Measurements from ENCODE around the gene CAP1. TPM values are rescaled to one million over a fixed set of nuclear protein-coding genes. Genes with fewer than 3 reads are reported as not detected.
"Not testable (repeated sequence)": the region's sequence is repeated elsewhere in the genome, so short reads cannot be mapped to it uniquely, and the experiment has no call there.

Gene CAP1
- total RNA-seq = 296 and 327 TPM in 2 replicates

GRCh38 chr1:40040511-40041465, at the start of gene CAP1:
Gene CAP1 (plus strand): TSS chr1:40040729. CDS start chr1:40059347, 18,618 bp downstream.
- DNase-seq (ENCODE audit: low read depth in 2 of 2) = peak; percentile 97 to 98

- no peak for DNase-seq (ENCODE audit: low read depth in 2 of 2)
Measured at GRCh38 chr1:39992234-39992633, 48.3 kb upstream of the CAP1 start.

- DNase-seq (ENCODE audit: low read depth in 2 of 2) = no peak
Measured at GRCh38 chr1:39992888-39993287, 47.6 kb upstream of the CAP1 start.

- no peak for DNase-seq (ENCODE audit: low read depth in 2 of 2)
Measured at GRCh38 chr1:39995973-39996393, 44.5 kb upstream of the CAP1 start.

- DNase-seq (ENCODE audit: low read depth in 2 of 2) = no peak
Measured at GRCh38 chr1:39996396-39997004, 44.0 kb upstream of the CAP1 start.

GRCh38 chr1:40001456-40001855, 39.1 kb upstream of the CAP1 start:
- DNase-seq (ENCODE audit: low read depth in 2 of 2) = peak in 1 of 2 donors; percentile 5

GRCh38 chr1:40003156-40004093, 37.1 kb upstream of the CAP1 start:
- DNase-seq (ENCODE audit: low read depth in 2 of 2) = no peak

GRCh38 chr1:40004857-40005256, 35.7 kb upstream of the CAP1 start:
- no peak for DNase-seq (ENCODE audit: low read depth in 2 of 2)

GRCh38 chr1:40007481-40008034, 33.0 kb upstream of the CAP1 start:
- not testable (repeated sequence) for DNase-seq (ENCODE audit: low read depth in 2 of 2)

- DNase-seq (ENCODE audit: low read depth in 2 of 2) = no peak
Measured at GRCh38 chr1:40011198-40011597, 29.3 kb upstream of the CAP1 start.

GRCh38 chr1:40014253-40014706, 26.2 kb upstream of the CAP1 start:
- DNase-seq (ENCODE audit: low read depth in 2 of 2) = peak; percentile 14 to 69

- peak; percentile 31 to 85 for DNase-seq (ENCODE audit: low read depth in 2 of 2)
Measured at GRCh38 chr1:40014812-40015594, 25.5 kb upstream of the CAP1 start.

GRCh38 chr1:40017951-40018575, 22.5 kb upstream of the CAP1 start:
- DNase-seq (ENCODE audit: low read depth in 2 of 2) = no peak

GRCh38 chr1:40020447-40021085, 20.0 kb upstream of the CAP1 start:
- no peak for DNase-seq (ENCODE audit: low read depth in 2 of 2)

GRCh38 chr1:40023379-40023944, 17.1 kb upstream of the CAP1 start:
- DNase-seq (ENCODE audit: low read depth in 2 of 2) = no peak

- no peak for DNase-seq (ENCODE audit: low read depth in 2 of 2)
Measured at GRCh38 chr1:40024671-40025070, 15.9 kb upstream of the CAP1 start.

- DNase-seq (ENCODE audit: low read depth in 2 of 2) = no peak
Measured at GRCh38 chr1:40027647-40028046, 12.9 kb upstream of the CAP1 start.

GRCh38 chr1:40029608-40030007, 10.9 kb upstream of the CAP1 start:
- DNase-seq (ENCODE audit: low read depth in 2 of 2) = no peak

GRCh38 chr1:40030528-40031135, 9.9 kb upstream of the CAP1 start:
- peak in 1 of 2 donors; percentile 16 for DNase-seq (ENCODE audit: low read depth in 2 of 2)
